ENCODE results near the gene BCL11B. TPM values are rescaled to one million over a fixed set of nuclear protein-coding genes. Genes with fewer than 3 reads are reported as not detected.

BCL11B gene
- total RNA-seq, 1 donor from 2014 or later = 0.18 TPM

DNA sequence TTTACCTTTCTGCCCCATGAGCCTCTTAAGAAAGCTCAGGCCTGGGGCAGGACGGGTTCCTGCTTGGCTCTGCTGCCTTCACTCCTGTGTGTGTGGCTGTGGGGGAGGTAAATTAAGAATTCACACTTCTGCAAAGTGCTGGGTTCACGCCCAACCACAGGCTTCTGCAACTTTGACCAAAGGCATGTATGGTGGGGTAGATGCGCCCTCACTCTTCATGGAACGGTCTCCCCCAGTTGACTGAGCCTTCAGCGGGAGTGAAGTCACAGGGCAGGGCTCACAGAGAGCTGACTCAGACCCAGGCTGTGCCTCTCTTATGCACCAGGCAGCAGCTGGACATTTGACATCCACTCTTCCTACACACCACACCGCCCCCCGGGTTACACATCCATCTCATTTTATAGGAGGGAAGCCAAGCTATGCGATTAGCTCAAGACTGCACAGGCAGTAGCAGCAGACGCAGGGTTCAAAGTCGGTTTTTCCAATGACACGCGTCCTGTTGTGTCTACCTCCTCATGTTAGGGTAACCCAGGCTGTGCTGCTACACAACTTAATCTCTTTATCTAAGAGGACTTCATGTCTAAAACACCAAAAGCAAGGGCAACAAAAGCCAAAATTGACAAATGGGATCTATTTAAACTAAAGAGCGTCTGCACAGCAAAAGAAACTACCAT lies 15.4 kb upstream of the BCL11B start:
- DNase-seq (ENCODE audit: extremely low read depth, low read depth, low spot score) = no peak

DNA sequence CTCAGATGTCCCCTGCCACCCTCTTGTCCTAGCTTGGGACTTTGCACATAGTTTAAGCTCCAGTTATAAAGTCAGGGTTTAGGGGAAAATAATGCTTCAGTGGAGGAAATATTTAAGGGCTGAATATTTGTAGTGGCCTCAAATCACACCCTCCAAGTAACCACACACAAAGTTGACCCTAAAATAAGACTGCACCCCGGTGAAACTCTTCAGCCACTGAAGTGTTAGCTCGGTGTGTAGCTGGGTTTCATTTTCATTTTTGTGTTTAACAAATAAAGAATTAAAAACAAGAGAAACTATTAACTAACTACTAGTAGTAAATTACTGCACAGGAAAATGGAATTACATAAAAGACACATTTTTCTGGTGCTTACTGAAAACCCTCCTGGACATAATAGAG lies 14.8 kb upstream of the BCL11B start:
- no peak for DNase-seq (ENCODE audit: extremely low read depth, low read depth, low spot score)

DNA sequence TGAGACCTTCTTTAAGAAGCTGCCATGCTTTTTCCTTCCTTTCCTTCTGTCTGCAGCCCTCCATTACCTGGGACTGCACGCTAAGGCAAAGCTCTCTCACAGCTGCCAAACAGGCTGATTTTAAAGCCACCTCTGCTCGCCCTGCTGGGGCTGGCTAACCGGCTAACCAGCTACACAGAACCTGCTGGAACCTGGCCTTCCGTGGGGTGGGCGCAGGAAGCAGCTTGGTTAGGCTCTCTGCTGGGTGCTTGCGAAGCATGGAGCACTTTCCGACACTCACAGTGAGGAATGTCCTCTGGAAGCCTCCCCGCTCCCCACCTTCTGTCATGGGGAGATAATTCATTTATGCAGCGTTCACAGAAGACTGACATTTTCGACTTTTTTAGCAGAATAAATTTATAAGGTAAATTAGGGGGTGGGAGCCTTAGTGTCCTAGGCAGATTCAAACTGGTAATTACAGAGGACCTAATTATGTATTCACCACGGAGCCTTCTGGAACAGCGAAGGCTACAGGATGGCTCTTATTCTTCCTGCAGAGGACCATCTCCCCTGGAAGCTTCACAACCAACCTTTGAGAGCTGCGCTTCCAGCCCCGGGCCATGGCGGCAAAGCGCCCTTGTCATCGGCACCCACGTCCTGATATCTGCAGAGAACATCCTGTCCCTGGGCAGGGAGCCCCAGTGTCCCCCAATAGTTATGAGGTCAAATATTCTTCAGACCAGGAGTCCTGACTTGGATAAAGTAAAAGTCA lies 12.4 kb upstream of the BCL11B start:
- DNase-seq (ENCODE audit: extremely low read depth, low read depth, low spot score) = no peak

DNA sequence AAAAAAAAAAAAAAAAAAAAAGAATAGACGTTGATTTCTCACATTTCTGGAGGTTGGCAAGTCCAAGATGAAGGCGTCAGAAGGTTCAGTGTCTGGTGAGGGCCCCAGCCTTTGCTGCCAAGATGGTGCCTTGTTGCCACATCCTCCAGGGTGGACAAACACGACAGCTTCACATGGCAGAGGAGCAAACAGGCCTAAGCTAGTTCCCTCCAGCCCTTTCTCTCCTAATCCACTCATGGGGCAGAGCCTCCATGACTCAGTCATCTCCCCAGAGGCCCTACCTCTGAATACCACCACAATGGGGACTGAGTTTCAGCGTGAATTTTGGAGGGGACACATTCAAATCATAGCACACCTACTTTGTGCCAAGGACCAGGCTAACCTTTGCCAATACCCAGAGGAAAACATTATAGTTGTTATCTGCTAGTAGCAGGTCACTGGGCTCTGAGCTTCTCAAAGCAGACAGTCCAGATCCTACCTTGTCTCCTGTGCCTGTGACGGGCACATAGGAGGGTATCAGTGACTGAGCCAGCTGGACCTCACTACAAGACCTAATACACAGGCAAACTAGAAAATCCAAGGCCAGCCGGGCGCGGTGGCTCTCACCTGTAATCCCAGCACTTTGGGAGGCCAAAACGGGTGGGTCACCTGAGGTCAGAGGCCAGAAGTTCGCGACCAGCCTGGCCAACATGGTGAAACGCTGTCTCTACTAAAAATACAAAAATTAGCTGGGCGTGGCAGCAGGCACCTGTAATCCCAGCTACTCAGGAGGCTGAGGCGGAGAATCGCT lies 10.5 kb upstream of the BCL11B start:
- DNase-seq (ENCODE audit: extremely low read depth, low read depth, low spot score) = no peak

DNA sequence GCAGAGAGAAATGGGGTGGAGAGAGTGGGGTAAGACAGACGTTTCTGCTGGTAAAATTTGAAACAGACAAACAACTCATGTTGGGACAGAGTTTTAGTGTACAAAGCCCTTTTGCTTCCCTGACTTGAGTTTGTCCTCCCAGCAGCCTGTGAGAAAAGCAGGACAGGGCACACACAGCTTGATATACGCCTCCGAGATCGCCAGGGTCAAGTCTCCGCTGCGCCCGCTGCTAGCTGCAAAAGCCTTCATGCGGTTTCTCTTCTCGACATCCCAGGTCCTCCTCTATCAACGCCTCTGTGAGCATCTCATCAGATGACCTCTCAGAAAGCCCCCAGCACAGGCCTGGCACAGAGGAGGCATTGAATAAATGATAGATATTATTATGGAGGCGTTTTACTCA lies 9.4 kb upstream of the BCL11B start:
- no peak for DNase-seq (ENCODE audit: extremely low read depth, low read depth, low spot score)

DNA sequence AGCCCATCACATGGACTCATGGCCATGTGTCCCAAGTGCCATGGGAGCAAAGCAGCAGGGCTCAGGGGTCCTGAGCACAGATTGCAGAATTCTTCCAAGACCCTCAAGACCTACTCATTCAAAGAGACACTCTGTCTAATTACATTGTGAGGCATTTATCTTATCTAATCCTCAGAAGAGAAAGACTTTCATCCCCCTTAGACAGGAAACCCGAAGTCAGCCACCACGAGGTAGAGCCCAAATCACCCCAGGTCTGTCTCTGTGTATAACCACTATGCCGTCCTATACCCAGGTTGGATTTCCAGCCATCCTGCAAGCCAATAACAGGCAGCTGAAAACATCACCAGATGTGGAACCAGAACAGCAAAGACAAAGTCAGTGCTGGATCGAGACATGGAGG lies 8.9 kb upstream of the BCL11B start:
- no peak for DNase-seq (ENCODE audit: extremely low read depth, low read depth, low spot score)

DNA sequence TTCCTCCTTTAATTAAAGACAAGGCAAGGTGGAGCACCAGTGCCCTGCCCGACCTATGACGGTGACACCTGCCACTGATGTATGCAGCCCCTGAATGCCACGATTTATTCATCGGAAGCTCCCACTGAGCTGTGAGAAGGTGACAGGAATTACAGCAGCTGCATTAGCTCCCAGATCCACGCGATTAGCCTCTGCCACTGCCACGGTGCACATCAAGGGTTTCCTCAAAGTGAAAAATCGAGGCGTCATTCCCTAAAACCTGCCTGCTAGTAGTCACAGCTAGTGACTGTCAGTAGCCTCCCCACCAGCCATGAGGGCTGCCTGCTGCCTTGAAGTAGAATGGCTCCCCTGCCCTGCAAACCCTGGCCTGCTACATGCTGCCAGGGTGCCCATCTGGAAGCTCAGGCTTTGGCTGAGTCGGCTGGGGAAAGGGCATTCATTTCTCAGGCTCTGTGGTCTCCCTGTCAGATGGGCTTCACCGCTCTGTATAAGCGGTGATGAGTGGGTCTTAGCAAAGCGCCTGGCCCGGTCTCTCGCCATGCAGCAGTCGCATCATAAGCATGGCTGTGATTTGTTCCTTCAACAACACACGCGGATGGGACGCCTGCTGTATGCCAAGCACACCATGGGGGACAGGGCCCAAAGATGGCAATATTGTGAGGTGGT lies 8.2 kb upstream of the BCL11B start:
- no peak for DNase-seq (ENCODE audit: extremely low read depth, low read depth, low spot score)

DNA sequence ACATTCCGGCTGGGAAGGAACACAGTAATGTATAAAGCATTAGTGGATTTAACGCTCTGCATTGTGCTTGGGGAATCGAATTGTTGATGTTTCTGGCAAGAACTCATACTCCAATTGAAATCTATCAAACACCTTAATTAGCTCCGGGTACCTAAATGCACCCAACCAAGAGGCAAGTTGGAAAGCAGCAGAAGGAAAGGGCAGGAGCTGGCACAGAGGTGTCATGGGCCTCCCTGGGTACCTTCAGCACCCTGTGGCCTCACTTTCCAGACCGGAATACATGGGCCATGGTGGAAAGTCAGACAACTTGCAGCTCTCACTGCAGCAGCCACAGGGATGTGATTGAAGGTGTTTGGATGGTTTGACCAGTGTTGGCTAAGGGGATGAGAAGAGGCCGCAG lies 6.8 kb upstream of the BCL11B start:
- no peak for DNase-seq (ENCODE audit: extremely low read depth, low read depth, low spot score)

DNA sequence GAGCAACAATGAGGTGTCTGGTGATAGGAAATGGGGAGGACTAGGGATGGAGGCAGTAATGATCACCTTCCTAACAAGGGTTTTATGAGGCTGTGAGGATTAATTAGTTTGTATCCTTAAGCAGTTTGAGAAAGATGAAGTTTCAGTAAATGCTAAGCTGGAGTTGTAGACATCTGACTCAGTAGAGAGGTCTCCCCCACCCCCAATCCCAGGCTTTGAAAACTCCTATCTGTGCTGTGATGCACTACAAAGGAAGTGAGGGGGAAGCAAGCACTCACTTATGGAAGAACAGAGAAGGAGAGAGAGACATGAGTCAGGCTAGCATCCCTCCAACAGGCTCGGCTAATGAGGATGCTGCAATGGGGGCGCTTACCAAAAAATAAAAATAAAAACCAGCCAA lies 5.5 kb upstream of the BCL11B start:
- DNase-seq (ENCODE audit: extremely low read depth, low read depth, low spot score) = no peak

DNA sequence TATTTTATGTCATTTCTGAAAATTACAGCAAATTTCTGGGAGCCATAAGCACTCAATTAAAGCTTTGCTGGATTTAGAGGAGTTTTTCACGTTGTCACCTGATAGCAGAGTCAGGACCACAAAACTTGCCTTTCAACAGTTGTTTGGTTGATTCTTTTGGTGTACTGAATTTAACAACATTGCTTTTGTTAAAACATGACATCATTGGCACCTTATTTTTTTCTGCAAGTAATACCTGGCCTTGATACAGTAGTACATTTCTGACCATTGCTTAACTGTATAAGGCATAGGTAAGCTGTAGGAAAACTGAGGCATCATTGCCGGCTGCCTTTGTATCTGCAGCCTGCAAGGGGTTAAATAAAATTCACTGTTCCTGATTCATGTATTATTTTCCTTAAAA lies 4.5 kb upstream of the BCL11B start:
- no peak for DNase-seq (ENCODE audit: extremely low read depth, low read depth, low spot score)

DNA sequence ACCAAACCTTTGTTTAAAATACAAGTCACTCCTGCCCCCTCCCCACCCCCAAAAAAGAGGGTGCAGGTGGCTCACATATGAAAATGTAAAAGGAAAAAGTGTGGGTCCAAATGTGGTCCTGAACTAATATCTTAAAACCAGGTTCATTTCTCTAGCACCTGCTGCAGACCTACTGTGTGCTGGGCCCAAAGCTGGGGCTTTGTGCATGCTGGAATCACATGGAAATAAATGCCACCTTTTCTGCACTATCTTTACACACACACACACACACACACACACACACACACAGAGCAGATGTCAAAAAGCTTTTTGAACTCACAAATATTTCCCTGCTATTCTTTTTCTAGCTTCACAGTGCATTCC lies 3.2 kb upstream of the BCL11B start:
- no peak for DNase-seq (ENCODE audit: extremely low read depth, low read depth, low spot score)

DNA sequence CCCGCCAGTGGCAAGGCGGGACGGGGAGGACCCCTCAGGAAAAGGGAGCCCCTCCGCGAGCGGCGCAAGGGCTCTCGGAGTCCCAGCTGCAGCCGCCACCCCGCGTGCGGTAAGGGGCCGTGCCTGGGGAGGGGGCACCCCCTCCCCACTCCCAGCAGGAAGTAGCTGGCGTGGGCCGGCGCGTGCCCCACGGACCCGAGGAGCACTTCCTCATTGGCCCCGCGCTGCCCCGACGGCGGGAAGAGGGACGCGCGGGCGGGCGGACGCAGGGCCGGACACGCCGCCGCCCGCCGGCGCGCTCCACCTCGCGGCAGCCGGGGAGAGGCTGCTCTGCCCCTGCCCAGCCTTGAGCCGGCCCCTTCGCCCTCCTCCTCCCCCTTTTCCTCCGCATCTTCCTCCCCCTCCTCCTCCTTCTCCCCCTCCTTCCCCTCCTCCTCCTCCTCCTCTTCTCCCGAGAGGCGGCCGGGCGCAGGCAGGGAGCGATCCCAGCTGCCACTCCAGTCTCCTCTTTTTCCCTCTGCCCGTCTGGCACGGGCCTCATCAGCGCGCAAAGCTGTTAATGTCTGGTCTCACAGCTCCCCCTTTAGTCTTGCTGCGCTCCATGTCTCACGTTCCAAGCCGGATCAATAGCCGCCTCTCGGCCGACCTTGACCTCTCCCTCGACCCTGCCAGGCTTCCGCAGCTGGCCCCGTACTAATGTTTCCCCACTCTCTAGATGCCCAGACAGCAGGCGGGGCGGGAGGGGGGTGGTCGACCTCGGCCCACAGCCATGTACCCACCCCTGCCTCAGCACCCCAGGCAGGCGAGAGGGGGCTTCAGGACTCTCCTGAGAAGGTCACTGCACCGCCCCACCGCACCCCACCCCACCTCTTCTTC lies 2.6 kb upstream of the BCL11B start:
- no peak for DNase-seq (ENCODE audit: extremely low read depth, low read depth, low spot score)

DNA sequence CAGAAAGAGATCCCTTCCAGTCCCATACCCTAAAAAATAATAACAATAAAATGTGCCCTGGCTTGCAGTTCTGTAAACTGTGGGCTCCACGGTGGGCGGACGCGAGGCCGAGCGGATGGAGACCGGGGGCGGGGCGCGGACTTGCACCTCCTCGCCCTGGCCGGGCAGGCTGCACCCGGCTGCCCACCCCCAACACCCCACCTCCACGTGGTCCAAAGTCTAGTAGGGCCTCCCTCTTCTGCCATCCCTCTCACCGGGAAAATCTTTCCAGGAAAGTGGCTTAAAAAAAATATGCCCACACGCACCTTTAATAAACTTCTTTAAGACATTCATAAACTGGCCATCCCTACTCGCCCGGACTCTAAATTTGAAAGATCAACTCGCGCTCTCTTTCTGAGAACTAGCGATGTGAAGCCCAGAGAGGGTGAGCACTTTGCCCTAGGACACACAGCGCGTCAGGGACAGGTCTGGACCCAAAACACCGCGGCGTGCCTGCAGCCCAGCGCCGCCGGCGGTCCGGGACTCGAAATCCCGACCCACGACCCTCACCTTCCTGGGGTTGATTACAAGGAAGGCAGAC lies 1.9 kb upstream of the BCL11B start:
- DNase-seq (ENCODE audit: extremely low read depth, low read depth, low spot score) = no peak

DNA sequence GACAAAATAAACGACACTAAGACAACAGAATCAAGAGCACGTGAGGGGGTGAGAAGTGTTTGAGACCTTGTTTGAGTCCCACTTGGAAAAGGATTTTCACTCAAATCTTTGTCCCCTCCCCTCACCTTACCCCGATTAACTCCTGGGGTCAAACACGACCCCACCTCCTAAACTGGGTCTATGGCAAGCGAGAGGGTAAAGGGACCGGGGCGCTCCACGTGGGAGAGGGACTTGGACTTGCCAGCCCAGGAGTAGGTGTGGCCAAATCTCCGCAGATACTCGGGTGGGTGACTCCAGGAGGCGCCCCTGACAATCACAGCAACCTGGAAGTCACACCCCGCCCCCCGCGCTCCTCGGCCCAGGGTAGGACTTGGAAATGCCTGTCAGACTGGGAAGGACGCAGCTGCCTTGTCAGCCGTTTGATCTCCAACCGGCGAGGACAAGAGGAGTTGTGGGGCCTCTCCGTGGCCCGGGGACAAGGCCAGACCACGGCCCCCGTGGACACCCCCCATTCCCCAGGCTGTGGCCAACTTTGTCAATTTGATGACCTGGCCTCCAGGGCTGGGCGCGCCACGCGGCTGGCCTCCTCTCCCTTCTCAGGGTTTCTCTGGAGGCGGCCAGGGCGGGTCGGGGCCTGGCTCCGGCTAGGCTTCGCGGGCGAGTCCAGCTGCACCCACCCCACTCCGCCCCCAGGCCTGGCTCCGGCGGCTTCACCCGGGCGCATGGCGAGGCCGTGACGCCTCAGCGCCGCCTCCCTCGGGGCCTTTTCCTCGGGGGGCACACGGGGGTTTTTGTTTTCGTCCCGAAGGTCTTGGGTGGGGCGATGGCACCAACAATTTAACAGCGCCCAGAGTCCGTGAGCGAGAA lies 1.1 kb upstream of the BCL11B start:
- DNase-seq (ENCODE audit: extremely low read depth, low read depth, low spot score) = no peak

DNA sequence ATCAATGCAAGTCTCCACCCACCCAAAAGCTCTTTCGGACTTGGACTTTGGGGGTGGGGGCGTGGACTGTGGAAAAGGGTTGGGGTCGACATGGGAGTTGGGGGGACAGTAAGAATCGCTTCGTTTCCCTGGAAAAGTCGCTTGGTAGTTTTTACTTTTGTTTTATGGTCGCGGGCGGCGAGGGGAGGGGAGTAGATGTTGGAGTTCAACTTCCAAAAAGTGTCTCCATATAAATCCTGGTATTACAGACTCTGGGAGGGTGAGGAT lies 568 bp upstream of the BCL11B start:
- DNase-seq (ENCODE audit: extremely low read depth, low read depth, low spot score) = no peak

DNA sequence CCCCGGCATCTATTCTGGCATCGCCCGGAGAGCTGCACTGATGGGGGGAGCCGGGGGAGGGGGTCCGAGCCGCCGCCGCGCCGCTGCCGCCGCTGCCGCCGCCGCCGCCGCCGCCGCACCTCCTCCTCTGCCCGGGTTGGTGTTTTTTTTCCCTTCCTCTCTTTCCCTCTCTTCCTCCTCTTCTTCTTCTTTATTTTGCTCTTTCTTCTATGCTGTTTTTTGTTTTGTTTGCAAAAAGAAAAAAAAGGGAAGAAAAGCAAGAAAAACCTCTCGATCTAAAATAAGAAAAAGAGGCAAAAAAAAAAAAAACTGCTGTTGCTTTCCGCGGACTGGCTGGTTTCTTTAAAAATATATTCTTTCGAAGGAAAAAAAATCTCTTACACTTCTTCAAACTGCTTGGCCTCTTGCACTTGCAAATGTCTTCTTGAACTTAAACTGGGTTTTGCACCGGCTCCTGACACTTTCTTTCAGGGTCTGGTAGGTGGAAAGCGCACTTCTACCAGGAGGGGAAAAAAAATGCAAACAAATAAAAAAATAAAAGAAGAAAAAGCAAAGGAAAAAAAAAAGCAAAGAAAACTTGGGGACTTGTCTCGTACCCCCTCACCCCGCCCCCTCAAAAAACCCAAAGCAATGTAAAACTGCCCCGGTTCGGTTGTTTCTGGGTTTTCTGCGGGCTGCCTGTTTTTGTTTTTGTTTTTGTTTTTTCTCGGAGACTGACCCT lies 616 bp downstream of the BCL11B start:
- DNase-seq (ENCODE audit: extremely low read depth, low read depth, low spot score) = no peak

DNA sequence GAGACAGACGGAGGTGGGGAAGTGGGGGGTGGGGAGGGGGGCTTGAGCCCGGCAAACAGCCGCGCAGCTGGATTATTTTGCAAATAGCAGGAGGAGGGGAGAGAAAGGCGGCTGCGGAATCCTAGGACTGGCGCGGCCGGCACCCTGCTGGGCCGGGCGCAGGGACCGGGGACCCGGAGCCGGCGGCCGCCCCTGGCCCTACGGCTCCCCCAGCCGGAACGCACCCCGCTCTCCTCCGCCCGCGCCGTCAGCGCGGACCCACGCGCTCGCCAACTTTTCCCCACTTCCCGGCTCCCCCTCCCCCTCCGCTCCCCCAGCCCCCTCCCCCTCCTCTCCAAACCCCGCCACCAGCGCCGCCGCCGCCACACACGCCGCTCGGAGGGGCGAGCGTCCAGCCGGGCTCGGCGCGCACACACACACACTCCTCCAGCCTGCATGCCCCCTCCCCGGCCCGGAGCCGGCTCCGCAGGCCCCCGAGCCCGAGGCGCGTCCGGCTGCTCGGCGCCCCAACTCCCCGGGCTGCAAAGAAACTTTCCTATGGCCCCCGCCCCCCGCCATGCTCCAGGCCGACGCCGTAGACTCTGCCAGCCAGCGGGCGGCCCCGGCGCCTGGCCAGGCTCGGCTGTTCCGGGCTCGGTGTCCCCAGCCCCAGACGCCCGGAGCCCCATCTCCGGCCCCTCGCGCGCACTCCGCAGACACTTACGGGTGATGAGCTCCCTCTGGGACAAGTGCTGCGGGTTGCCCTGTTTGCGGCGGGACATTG lies 1.4 kb downstream of the BCL11B start:
- DNase-seq (ENCODE audit: extremely low read depth, low read depth, low spot score) = no peak
